GM19468 (cell line): ENCODE measurements around the gene FOXP2.
"Not testable (repeated sequence)": the region's sequence is repeated elsewhere in the genome, so short reads cannot be mapped to it uniquely, and the experiment has no call there.

Experiments
- ATAC-seq: cut with Tn5 transposase; IDR thresholded peaks from one replicate; pipeline ENCODE4 v1.9.1; 2021; ENCODE audit warnings: mild to moderate bottlenecking, moderate library complexity, moderate number of reproducible peaks; ENCODE audit not compliant: unreplicated experiment; ENCODE audit errors: extremely low read depth

FOXP2 gene

GRCh38 chr7:114419441-114420272 lies 5.0 kb downstream of the FOXP2 start:
- ATAC-seq = no peak

- no peak for ATAC-seq
These were observed 8.2 kb downstream of the FOXP2 start for GRCh38 chr7:114422507-114423501.

- ATAC-seq = no peak
These were observed 11.8 kb downstream of the FOXP2 start for GRCh38 chr7:114426382-114426781.

GRCh38 chr7:114426824-114427223 lies 12.2 kb downstream of the FOXP2 start:
- ATAC-seq = no peak

- no peak for ATAC-seq
These were observed 13.6 kb downstream of the FOXP2 start for GRCh38 chr7:114428211-114428610.

GRCh38 chr7:114431189-114431588 lies 16.6 kb downstream of the FOXP2 start:
- ATAC-seq = no peak

- no peak for ATAC-seq
These were observed 17.4 kb downstream of the FOXP2 start for GRCh38 chr7:114432061-114432460.

GRCh38 chr7:114432703-114433102 lies 18.1 kb downstream of the FOXP2 start:
- no peak for ATAC-seq

GRCh38 chr7:114439581-114439980 lies 25.0 kb downstream of the FOXP2 start:
- no peak for ATAC-seq

- ATAC-seq = not testable (repeated sequence)
These were observed 26.3 kb downstream of the FOXP2 start for GRCh38 chr7:114440927-114441326.

- no peak for ATAC-seq
These were observed 29.6 kb downstream of the FOXP2 start for GRCh38 chr7:114444196-114444595.

- ATAC-seq = no peak
These were observed 35.8 kb downstream of the FOXP2 start for GRCh38 chr7:114450431-114450830.

- ATAC-seq = no peak
These were observed 45.0 kb downstream of the FOXP2 start for GRCh38 chr7:114459574-114459973.

- ATAC-seq = no peak
These were observed 45.4 kb downstream of the FOXP2 start for GRCh38 chr7:114460021-114460420.

- no peak for ATAC-seq
These were observed 52.3 kb downstream of the FOXP2 start for GRCh38 chr7:114466917-114467316.

GRCh38 chr7:114468844-114469243 lies 54.2 kb downstream of the FOXP2 start:
- ATAC-seq = no peak

- ATAC-seq = no peak
These were observed 58.4 kb downstream of the FOXP2 start for GRCh38 chr7:114472896-114473512.

GRCh38 chr7:114478384-114478783 lies 63.8 kb downstream of the FOXP2 start:
- ATAC-seq = no peak

GRCh38 chr7:114481999-114482398 lies 67.4 kb downstream of the FOXP2 start:
- no peak for ATAC-seq

- no peak for ATAC-seq
These were observed 69.6 kb downstream of the FOXP2 start for GRCh38 chr7:114484226-114484625.

- no peak for ATAC-seq
These were observed 72.6 kb downstream of the FOXP2 start for GRCh38 chr7:114487174-114487573.
